Panc1 (cell line): ENCODE measurements around the gene TYRP1. TPM values are rescaled to one million over a fixed set of nuclear protein-coding genes. Genes with fewer than 3 reads are reported as not detected.

Experiments
- ATAC-seq: fragments of 200-7000 bp; cut with Tn5 transposase; 2 replicates; pipeline ENCODE4 v1.9.1; 2020; ENCODE audit warnings: mild to moderate bottlenecking, moderate library complexity
- BruUV-seq: library from RNA; stranded (reverse); fragments of 400-500 nt; replicated peaks from 2 replicates; lab custom pipeline; 2021; lab: Mats Ljungman, UMichigan
- CTCF ChIA-PET: fragments of 300-600 bp; sonication (Branson Sonifier 250); formaldehyde crosslinking; loops from one replicate; lab custom pipeline; 2022; ENCODE audit warnings: antibody characterized with exemption; lab: Charles Lee
- POLR2A ChIA-PET: fragments of 300-600 bp; sonication (Branson Sonifier 250); formaldehyde crosslinking; loops from one replicate; lab custom pipeline; 2022; ENCODE audit warnings: antibody characterized with exemption; lab: Charles Lee
- DNase-seq: peaks from one replicate; pipeline ENCODE4 v3.0.0-alpha.2; 2010; ENCODE audit warnings: low read depth, low spot score
- H3K27ac ChIP-seq: 2 replicates; pipeline ENCODE4 v1.5.1; 2011; ENCODE audit warnings: mild to moderate bottlenecking, low read length, inconsistent platforms
- H3K27me3 ChIP-seq: fragments of 200-500 bp; sonication (Bioruptor generic); 2 replicates; pipeline ENCODE4 v1.6.0; 2014; ENCODE audit warnings: low read length, inconsistent platforms; ENCODE audit not compliant: control insufficient read depth, insufficient read depth
- H3K36me3 ChIP-seq: fragments of 200-500 bp; sonication (Bioruptor generic); 2 replicates; pipeline ENCODE4 v1.5.1; 2014; ENCODE audit warnings: inconsistent platforms, mild to moderate bottlenecking, low read length, moderate library complexity; ENCODE audit not compliant: control insufficient read depth, insufficient read depth
- H3K4me1 ChIP-seq: 2 replicates; pipeline ENCODE4 v1.5.1; 2011; ENCODE audit warnings: inconsistent platforms, mild to moderate bottlenecking, low read length, moderate library complexity; ENCODE audit not compliant: control insufficient read depth, insufficient read depth
- H3K4me3 ChIP-seq, 2 experiments: 2 replicates each; pipeline ENCODE4 v1.5.1; 2011 to 2012; ENCODE audit warnings: low read depth in 2 of 2, low read length in 2 of 2, mild to moderate bottlenecking in 2 of 2, inconsistent platforms in 1 of 2, moderate library complexity in 1 of 2
- H3K9me3 ChIP-seq: fragments of 200-500 bp; sonication (Bioruptor generic); 2 replicates; pipeline ENCODE4 v1.5.1; 2014; ENCODE audit warnings: low read depth, mild to moderate bottlenecking, inconsistent platforms, low read length, moderate library complexity; ENCODE audit not compliant: control insufficient read depth, insufficient read depth
- CTCF ChIP-seq: fragments of 450-650 bp; IDR thresholded peaks from 2 replicates; pipeline ENCODE4 v1.5.1; 2017; ENCODE audit warnings: mild to moderate bottlenecking
- POLR2AphosphoS5 ChIP-seq: IDR thresholded peaks from 2 replicates; pipeline ENCODE4 v1.6.1; 2012; ENCODE audit warnings: mild to moderate bottlenecking, low read depth, low read length, moderate library complexity
- REST ChIP-seq, 2 experiments: IDR thresholded peaks; 2 replicates each; pipeline ENCODE4 v1.6.1; 2011 to 2012; ENCODE audit warnings: low read depth in 2 of 2, control low read depth in 1 of 2, low read length in 1 of 2, mild to moderate bottlenecking in 1 of 2, moderate library complexity in 1 of 2; ENCODE audit not compliant: insufficient read depth in 1 of 2
- SIN3A ChIP-seq: IDR thresholded peaks from 2 replicates; pipeline ENCODE4 v1.6.1; 2012; ENCODE audit warnings: low read depth, mild to moderate bottlenecking, low read length, moderate library complexity, borderline replicate concordance; ENCODE audit not compliant: insufficient read depth
- TCF7L2 ChIP-seq: IDR thresholded peaks from 2 replicates; pipeline ENCODE4 v1.6.1; 2011; ENCODE audit warnings: mild to moderate bottlenecking, low read depth, low read length, inconsistent platforms
- in situ Hi-C: cut with HindIII; loops from 2 replicates; pipeline ENCODE4 v1.10.0; 2016; ENCODE audit warnings: low sequenced_read_pairs, low pct_unique_long_range_greater_than_20kb
- intact Hi-C: fragments of 100-400 bp; cut with micrococcal nuclease; formaldehyde crosslinking; loops from one replicate; pipeline ENCODE4 v1.10.0; 2022; ENCODE audit not compliant: unreplicated experiment
- total RNA-seq: library from RNA; stranded (reverse); gene quantifications from one replicate; pipeline ENCODE4 v1.2.1, GENCODE V29; 2021; ENCODE audit not compliant: unreplicated experiment

Gene TYRP1
- total RNA-seq, 1 experiment from 2014 or later, result 0.23 TPM

- H3K27ac ChIP-seq, result no peak overlapping the region
- no peaks in the 10 kb centered on the region for H3K9me3 ChIP-seq
- no peaks in the 10 kb centered on the region for H3K4me1 ChIP-seq
- TF ChIP-seq POLR2AphosphoS5 (no peak), REST (IDR thresholded peaks at IDR 0.05; ENCODE audit: insufficient read depth in 1 of 2, low read depth in 2 of 2, low read length in 1 of 2) (no peak), SIN3A (no peak), TCF7L2 (no peak), CTCF (no peak)
- no peak overlapping the region for H3K4me3 ChIP-seq
- in situ Hi-C loops, result no loop called here
- intact Hi-C loops, result no loop called here
- no TSS peak for BruUV-seq
- no peaks in the 10 kb centered on the region for H3K27me3 ChIP-seq
- POLR2A ChIA-PET, result no interaction called here
- no peak for ATAC-seq
- DNase-seq, result no peak
- no peaks in the 10 kb centered on the region for H3K36me3 ChIP-seq
- CTCF ChIA-PET, result no interaction called here
Observed at GRCh38 chr9:12689233-12689632, 4.0 kb upstream of the TYRP1 start.

- Histone ChIP-seq H3K27me3 (no peaks in the 10 kb centered on the region), H3K9me3 (no peaks in the 10 kb centered on the region), H3K36me3 (no peaks in the 10 kb centered on the region), H3K4me3 (no peak overlapping the region), H3K27ac (no peak overlapping the region), H3K4me1 (no peaks in the 10 kb centered on the region)
- in situ Hi-C loops (no loop called here), intact Hi-C loops (no loop called here)
- ChIA-PET CTCF (no interaction called here), POLR2A (no interaction called here)
- TF ChIP-seq CTCF, result no peak
- no peak for TF ChIP-seq REST (IDR thresholded peaks at IDR 0.05; ENCODE audit: insufficient read depth in 1 of 2, low read depth in 2 of 2, low read length in 1 of 2)
- DNase-seq (no peak), ATAC-seq (no peak)
- no TSS peak for BruUV-seq
Observed at GRCh38 chr9:12694013-12694412, 828 bp downstream of the TYRP1 start.
